OCI-M1 (cell line): ENCODE data around the gene IFNA1.
A peak's percentile ranks its signal among the peaks of the same experiment; 100 is the strongest.
"Not testable (repeated sequence)": the region's sequence is repeated elsewhere in the genome, so short reads cannot be mapped to it uniquely, and the experiment has no call there.

Source experiments
- DNase-seq: peaks from one replicate; lab custom pipeline; 2025; lab: John Stamatoyannopoulos, UW

IFNA1 gene

DNA sequence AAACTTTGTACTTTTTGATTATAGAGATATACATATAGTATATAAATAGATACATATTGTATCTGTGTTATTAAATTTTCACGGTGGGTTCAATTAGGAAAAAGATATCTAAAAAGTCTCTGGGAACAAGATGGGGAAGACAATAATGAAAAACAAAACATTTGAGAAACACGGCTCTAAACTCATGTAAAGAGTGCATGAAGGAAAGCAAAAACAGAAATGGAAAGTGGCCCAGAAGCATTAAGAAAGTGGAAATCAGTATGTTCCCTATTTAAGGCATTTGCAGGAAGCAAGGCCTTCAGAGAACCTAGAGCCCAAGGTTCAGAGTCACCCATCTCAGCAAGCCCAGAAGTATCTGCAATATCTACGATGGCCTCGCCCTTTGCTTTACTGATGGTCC lies at the start of gene IFNA1:
Gene IFNA1, plus strand, starts transcription at position 301 of the 400 bp plus-strand sequence. Its CDS starts 69 bp downstream, at position 370.
- DNase-seq: no peak

DNA sequence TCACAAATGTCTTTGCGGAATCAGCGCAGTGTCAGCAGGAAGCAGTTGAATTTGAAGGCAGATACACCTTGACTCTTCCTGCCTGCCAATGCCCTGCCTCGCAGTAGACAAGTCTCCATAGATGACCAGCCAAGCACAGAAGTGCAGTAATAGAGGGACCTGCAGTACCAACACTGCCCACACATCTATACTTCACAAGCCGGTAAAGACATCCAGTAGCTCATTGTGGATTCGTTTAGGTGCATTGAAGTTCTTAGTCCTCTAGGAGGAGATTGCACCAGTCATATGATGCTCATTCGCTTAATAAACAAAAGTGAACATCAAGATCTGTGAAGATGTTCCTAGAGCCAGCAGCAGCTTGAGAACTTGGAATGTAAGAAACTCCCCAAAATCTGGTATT lies 48.0 kb upstream of the IFNA1 start:
- DNase-seq: peak; percentile 63

DNA sequence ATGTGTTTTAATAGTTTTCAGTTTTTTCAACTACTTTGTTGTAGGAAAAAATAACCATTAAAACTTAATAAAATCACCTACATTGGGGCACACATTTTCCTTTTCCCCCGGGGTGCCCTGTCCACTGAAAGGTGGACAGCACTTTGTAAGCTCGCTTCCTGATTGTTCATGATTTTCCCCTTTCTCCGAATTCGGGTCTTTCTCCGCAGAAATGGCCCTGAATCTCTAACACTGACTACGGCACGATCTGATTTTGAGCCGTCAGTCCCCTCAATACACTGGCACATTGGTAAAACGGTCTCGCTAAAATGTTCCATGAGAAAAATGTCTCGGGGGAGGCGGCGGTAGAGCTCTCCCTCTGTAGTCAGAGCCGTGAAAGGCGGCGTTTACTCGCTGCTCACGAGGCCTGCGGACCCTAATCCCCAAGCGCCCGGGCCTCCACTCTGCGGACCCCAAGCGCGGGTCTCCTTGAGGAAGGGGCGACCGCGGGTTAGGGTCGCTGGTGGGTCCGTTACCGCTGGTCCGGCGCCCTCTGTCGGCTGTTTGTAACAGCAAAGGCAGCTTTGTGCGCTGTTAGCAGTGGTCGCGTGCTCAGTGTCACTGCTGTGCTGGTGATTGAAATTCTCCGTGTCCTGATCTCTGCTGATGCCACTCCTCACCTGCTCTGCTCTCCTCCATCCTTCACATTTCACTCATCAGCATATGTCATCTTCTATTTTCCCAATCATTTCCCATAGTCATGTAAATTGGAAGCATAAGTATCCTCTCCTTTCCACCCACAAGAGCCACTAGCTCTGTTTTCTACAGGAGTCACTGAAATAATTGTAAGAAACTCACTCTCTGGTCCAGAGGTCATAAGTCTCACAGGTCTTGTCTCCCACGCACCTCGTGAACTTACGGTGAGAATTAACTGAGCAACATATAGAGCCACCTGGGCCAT lies 44.2 kb upstream of the IFNA1 start:
- peak; percentile 74 for DNase-seq

DNA sequence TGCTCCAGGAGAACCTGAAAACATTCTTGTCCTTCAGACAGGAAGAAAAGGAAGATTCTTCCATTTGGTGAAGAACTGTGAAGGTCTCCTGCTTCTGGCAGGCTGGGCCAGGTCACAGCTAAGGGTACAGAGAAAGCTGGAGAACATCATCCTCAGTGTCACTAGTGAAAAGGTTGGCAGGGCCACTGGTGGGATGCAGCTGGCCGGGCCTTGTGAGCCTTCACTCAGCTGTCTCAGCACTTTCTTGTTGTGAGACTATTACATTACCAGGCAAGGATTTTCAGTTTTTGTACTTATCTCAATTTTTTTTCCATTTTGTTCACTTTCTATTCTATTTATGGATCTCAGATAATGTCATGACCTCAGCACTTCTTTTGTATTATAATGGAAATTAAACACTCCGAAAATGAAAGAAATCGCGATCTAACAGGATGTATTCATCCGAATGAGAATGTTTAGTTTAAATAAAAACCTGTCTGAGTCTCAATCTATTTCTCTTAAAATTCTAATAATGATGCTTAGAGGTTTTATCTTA lies 41.2 kb upstream of the IFNA1 start:
- DNase-seq: no peak

DNA sequence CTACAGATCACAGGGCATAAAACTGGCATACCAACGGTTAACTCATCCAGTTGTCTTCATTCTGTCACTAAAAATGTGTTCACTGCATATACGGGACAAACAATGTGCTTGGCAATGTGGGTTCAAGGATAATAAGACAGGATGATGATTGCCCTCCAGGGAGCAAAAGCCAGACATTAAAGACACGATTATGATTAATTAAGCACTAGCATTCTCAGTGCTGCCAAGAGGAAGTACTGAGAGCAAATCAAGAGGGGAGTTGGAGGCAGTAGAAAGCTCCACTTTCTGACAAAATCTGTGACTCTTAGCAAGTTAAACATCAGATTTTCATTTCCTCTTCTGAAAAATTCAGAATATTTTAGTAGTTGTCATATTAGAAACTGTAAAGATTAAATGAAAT lies 40.3 kb upstream of the IFNA1 start:
- no peak for DNase-seq

DNA sequence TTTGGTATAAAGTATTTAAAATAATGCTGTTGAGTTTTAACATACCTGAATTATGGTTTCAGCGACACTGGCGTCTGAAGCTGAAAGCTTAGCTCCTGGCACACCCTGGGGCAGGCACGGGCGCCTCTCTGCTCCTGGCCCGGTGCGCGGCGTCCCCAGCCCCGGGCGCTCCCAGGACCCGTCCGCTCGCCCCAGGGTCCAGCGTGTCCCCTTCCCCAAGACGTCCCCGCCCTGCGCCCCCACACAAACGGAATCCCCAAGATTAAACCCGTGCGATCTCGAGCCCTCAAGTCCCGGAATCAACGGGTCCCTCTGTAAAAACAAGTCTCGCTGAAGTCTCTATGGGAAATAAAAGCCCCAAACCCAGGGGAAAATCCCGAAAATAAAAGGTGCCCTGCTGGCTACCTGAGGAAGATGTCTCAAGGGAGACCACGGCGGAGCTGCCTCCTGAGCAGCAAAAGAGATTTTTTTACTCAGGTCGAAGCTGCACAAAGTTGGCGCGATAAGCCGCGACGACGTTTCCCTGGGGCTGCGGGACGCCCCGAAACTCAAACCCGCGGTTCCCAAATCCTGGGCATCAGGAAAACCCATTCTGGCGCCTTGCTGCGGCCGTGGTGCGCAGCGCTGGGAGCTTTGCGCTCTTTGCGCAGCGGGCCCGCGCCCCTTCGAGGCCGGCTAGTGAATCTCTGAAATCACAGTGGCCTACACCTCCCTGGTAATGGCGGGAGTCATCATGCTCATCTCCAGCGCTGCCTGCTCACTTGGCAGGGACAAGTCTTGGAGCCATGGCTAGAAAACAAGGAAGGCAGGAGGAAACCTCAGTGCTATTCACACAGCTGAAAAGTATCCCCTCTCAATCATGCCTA lies 37.6 kb upstream of the IFNA1 start:
- no peak for DNase-seq

DNA sequence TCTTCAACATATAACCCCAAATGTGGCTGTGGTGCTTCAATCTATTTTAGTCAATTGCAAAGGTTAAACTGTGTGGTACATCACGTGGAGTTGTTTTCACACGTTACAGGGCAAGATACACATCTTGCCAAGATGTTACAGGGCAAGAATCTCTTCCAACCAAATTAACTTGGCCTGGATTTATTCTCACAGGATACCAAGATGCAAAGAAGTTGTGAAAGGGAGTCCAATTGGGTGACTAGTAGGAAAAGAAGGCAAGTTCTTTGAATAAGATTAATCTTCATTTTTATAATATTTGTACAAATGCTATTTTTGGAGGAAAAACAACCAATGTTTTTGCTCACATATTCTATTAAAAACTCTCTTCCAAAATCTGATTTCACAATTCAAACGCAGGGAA lies 36.1 kb upstream of the IFNA1 start:
- DNase-seq: no peak

DNA sequence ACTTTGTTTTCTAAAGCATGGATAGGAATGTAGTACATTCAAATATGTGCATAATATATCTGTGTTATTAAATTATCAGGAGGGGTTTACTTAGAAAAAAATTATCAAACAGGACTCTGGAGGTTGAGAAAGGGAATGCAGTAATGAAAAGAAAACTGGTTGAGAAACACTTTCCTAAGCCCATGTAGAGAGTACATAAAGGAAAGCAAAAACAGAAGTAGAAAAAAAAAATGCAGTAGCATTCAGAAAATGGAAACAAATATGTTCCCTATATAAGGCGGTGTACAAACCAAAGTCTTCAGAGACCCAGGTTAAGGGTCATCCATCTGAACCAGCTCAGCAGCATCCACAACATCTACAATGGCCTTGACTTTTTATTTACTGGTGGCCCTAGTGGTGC lies 31.4 kb upstream of the IFNA1 start, which contains the start of gene IFNA8:
Gene IFNA8, plus strand, starts transcription at position 301 of the 400 bp plus-strand sequence. Its CDS starts 60 bp downstream, at position 361.
- DNase-seq: no peak

DNA sequence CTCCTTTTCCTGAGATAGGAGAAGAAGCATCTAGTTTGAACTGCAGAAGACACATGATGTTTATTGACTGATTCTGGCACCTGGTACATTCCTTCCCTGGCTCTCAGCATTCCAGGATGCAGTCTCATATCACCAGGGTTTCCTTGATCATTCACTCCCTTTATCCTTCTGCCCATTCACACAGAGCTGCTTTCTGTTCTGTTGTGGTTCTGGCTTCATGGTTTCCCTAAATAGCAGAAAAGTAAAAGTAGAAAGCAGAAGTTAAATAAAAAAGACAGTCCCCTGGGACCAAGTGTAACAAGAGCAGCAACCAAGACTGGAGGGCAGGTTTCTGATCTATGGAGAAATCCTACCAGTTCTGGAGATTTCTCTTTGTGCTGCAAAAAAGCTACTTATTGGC lies 28.1 kb upstream of the IFNA1 start:
- DNase-seq: peak; percentile 23

DNA sequence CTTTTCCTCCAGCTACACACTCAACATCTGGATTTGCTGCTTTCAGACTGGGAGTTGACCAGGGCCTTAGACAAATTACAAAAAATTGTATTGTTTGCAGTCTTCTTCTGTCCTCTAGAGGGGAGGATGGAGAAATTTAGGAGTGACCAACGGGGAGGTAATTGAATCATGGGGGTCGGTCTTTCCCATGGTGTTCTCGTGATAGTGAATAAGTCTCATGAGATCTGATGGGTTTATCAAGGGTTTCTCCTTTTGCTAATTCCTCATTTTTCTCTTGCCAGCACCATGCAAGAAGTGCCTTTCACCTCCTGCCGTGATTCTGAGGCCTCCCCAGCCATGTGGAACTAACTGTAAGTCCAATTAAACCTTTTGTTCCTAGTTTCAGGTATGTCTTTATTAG lies 27.1 kb upstream of the IFNA1 start:
- DNase-seq: no peak

DNA sequence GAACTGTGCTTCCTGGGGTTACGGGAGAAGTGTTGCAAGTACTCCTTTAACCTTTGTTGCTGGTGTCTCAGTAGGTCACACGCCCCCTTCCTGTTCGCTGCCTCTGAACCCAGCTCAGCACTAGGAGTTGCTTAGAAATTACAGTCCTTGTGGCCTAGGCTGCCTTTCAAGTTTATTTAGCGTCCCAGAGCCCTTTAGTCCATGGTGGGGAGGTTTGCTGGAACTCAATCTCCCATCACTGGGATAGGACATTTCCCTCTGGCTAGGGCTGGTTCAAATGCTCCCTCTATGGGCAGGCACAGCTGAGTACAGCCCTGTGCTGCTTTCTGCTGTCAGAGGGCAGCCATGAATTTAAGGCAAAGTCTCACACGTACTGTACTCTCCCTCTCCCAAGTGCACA lies 26.6 kb upstream of the IFNA1 start:
- DNase-seq: no peak

DNA sequence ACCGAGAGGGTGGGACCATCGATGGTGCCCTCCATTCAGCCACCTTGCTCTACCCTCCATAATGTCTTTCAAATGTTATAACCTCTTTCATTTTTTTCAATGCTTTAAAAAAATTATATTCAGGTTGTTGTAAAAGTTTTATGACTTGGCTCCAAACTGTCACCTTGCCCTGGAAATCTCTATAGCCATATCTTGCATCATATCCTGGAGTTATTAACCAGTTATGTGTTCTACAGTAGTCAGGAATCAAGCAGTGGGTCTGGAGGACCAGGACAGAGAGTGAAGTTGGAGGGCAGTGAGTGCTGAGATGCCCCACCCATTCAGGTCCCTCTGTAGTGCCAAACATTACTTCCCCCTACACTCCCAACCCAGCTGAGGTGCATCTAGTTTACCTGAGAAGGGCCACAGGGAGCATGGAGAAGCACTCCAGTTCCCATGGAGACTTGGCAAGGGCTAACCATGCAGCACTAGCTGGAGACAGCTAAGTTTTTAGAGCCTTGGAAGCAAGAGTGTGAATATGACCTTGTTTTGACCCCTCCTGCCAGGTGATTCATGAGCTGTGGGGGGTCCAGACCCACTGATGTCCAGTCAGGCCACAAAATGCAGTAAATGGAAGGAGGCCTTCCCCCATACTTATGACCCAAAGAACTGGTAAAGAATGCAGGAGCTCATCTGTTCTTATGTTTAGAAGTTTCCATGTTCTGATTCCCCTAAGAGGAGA lies 25.9 kb upstream of the IFNA1 start:
- DNase-seq: no peak

DNA sequence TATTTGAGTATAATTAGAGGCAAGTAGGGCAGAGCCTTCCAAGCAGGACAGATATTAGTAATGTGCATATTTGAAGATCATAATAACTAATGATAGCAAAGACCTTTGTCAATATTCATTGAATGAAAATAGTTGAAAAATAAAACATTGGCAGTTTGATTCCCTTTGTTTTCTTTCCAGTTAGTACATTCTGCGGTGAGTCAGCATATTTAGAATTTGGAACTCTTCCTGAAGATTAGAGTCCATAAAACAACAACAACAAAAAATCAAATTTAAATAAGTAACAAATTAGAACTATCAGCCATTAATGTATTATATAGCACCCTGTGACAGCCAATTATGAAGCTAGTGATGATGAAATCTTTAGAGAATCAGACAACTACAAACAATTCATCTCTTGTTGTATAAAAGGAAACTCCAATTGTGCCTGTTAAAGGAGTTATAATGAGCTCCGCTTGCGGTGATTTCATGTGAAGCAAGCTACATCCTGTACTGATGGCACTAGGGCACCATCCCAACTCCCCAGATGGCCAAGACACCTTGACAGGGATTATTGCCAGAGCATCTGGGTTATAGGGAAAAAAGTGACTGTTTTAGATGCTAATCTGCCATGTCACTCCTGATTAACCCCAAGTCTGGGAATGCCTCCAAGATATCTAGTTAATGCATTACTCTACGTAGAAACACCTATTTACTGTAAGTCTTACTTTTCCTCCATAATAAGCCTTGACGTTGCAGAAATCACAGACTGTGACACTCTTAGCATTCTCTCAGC lies 24.6 kb upstream of the IFNA1 start:
- no peak for DNase-seq

DNA sequence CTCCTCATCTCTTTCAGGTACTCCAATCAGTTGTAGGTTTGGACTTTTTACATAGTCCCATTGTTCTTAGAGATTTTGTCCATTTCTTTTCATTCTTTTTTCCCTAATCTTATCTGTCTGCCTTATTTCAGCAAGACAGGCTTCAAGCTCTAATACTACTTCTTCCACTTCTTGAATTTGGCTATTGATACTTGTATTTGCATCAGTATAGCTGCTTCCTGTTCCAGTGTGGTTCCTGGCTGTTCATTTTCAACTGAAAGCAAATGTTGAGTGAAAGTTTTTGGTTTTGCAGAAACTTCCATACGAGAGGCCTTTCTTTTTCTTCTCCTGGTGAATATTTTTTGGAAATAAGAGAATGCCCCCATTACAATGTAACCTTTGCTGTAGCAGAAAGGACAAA lies 12.0 kb upstream of the IFNA1 start:
- DNase-seq: no peak

DNA sequence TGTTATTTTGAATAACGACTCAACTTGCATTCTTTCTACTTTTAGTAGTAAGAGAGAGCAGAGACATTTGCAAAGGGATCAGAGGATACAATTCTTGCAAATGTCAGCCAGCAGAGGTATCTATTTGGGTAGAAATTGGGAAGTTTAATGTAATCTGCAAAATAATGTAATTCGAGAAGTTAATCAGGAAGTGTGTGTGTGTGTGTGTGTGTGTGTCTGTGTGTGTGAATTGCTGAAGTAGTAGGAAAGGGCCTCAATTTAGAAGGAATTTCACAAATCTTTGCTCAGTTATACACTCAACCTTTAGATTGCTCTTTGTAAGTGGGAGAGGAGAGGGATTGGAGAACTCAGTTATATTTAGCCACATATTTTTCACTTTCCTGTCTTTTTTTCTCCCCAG lies 11.0 kb upstream of the IFNA1 start:
- peak; percentile 4 for DNase-seq

DNA sequence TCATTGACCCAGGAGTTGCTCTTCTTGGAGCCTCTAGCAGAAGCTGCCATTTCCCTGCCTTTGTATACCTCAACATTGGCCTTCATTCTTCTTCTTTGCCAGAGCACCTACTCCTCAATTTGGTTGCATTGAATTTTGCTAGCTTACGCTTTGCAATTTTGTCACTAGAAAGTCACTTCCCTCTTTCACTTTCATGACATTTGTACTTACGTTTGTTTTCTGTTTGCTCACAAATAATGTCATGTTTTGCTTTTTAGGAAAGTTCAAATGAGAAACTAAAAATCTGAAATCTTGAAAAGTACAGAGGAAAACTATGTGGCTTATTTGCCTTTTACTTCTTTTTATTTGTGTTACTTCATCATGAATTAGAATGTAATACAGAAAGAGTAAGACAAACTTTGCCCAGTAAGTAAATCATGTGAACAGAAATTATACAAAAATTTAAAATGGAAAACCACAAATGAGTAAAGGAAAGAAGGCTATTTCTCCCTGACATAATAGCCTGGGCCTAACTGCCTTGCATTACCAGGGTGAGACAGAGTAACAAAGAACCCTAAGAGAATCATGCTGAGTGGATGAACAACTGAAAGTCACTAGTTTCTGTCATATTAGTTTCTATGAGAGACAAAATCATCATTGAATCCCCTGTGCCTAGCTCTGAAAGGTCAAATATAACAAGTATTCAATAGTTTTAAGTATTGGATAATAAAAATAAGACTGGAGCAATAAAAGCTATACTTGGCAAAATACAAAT lies 7.4 kb upstream of the IFNA1 start:
- DNase-seq: peak; percentile 4

DNA sequence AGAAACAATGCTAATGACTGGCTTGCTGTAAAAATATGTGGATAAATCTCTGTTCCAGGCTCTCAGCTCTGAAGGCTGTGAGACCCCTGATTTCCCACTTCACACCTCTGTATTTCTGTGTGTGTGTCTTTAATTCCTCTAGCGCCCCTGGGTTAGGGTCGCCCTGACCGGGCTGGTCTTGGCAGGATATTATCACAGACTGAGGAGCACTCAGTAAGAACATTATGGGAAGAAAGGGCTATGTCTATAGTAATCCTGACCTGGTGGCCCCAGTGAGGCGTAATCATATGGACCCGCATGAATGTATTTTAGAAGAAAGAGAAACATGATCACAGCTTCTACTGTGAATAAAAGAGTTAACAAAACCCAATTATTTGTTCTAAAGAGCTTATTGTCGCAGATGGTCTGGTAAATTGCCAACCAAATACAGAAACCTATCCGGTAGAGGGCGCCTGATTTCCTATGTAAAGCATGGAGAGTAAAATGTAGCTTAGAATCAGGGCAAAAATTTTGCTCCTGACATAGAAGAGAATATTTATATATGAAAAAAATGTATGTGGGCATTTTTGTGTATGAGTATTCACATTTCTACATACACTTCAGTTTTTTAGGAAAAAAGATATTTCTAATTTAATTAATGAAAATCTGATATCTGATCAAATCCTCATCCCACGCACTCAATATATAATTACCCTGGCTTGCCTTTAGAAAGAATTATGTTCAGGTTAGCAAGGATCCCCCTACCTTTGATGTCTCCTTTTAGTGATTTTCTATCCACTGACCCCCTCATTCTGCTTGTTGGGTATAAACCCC lies 5.8 kb upstream of the IFNA1 start:
- DNase-seq: peak; percentile 67

DNA sequence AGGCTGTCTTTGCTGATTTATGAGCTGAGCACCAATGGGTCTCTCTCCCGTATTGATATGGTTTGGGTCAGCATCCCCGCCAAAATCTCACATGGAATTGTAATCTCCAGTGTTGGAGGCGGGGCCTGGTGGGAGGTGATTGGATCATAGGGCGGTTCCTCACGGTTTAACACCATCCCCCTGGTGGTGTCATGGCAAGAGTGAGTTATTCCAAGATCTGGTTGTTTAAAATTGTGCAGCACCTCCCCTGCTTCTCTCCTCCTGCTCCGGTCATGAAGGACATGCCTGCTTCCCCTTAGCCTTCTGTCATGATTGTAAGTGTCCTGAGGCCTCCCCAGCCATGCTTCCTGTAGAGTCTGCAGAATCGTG lies 5.2 kb upstream of the IFNA1 start:
- not testable (repeated sequence) for DNase-seq

DNA sequence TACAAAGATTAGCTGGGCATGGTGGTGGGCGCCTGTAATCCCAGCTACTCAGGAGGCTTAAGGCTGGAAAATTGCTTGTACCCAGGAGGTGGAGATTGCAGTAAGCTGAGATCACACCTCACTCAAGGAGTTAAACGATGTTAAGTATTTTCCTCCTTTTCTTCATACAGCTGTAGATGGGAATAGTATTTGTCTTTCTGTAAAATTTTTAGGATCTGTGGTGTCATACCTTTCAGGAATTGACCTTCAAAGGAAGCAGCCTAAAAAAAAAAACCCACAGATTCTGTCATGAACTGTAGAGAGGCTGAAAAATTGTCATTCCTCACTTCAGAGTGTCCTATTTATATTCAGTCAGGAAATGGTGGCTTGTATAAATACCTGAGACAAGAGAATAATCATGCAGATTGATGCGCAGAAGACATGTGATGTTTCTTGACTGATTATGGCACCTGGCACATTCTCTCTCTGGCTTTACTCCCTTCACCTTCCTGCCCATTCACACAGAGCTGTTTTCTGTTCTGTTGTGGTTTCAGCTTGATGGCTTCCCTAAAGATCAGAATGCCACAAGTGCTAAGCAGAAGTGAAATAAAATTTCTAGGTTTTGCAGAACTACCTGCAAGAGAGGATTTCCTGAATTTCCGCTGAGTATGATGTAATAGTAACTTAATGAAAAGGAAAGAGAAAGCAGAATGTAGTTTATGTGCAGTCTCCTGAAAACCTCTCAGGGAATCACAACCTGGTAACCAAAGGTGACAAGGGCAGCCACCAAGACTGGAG lies 3.8 kb downstream of the IFNA1 start:
- DNase-seq: peak; percentile 33
